Measurements from ENCODE around the gene UGT1A6.

DNA sequence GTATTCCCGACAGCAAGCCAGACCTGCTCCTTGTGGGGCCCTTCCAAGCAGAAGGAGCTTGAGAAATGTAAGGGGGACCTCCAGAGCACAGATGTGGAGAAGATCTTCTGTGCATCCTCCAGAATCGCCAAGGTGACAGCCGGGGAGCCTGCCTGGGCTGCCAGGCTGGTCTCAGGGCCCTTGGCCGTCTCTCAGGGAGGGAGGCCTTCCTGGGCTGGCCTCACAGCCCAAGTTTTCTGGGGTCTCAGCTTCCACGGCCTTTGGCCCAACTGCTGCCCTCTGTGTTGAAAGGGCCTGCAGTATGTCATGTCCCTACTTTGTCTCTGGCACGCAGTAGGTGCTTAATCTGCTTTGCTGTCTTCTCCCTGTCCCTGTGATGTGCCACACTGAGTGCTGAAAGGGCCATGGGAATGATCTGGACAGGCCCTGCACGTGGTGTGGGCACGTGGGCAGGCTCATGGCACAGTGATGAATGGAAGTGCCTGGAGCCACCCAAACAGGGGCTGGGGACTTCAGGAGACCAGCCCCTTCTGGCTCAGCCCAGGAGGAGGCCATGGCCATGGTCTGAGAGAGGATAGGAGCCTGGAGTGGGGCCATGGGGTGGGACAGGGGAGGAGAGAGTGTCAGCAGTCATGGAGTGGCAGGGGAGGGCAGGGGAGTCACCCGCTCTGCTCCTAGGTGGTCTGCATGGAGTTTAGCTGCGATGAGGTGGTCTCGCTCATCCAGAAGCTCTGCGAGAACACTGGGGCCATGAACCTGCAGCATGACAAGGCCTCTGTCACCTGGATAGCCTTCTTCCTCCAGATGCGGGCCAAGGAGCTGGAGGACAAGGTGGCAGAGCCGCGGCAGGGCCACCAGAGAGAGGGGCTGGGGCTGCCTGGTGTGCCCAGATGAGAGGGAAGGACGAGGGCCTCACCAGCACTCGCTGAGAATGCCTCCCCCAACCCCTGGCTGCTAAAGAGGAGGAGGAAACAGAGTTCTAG lies 126.2 kb downstream of the UGT1A6 start:
- TF ChIP-seq, protein P1, sequence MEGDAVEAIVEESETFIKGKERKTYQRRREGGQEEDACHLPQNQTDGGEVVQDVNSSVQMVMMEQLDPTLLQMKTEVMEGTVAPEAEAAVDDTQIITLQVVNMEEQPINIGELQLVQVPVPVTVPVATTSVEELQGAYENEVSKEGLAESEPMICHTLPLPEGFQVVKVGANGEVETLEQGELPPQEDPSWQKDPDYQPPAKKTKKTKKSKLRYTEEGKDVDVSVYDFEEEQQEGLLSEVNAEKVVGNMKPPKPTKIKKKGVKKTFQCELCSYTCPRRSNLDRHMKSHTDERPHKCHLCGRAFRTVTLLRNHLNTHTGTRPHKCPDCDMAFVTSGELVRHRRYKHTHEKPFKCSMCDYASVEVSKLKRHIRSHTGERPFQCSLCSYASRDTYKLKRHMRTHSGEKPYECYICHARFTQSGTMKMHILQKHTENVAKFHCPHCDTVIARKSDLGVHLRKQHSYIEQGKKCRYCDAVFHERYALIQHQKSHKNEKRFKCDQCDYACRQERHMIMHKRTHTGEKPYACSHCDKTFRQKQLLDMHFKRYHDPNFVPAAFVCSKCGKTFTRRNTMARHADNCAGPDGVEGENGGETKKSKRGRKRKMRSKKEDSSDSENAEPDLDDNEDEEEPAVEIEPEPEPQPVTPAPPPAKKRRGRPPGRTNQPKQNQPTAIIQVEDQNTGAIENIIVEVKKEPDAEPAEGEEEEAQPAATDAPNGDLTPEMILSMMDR (conservative IDR thresholded peaks at IDR 0.05; ENCODE audit: low read depth, low read length) = no peak
- TF ChIP-seq EZH2phosphoT487 (IDR thresholded peaks at IDR 0.05; ENCODE audit: borderline replicate concordance, low read length) = no peak

Measured in PC-3 (cell line).